HG03280 (cell line): ENCODE data around the gene WNT9A.
"Not testable (repeated sequence)": the region's sequence is repeated elsewhere in the genome, so short reads cannot be mapped to it uniquely, and the experiment has no call there.

Source experiments
- ATAC-seq: cut with Tn5 transposase; IDR thresholded peaks from one replicate; pipeline ENCODE4 v1.9.1; 2021; ENCODE audit warnings: mild to moderate bottlenecking, moderate library complexity; ENCODE audit not compliant: unreplicated experiment

The WNT9A gene

DNA sequence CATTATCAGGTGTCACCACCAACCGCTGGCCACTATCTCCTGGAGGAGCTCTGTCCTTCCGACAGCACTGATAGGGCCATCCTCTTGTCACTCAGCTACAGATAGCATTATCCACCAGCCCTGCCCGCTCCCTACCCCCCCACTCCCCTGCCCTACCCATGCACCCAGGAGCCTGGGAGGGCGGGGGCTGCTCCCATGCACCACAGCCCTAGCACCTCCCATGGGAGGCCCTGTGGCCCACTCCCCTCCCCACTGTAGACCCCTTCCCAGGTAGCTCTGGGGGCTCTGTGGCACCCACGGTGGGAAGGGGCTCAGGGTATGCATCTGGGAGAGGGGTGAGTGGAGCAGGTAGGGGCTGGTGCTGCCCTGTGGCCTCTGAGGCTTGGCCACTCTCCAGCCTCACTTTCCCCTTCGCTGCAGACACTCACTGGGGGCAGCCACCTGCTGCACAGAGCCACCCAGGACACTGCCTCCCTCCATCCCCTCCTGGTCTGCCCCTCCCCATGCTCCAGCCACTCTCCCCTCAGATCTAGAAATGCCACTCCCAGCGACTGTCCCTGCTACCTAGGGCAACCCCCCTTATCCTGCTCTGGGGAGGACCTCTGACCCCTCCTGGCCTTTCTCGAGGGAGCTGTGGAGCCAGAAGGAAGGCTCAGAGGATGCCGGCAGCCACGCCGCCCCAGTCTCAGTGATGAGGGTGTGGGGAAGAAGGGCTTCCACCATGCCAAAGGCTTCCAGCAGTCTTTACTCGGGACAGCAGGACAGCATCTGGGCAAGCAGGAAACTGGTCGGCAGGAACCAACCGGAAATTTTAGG, 58.5 kb downstream of the WNT9A start:
- no peak for ATAC-seq

DNA sequence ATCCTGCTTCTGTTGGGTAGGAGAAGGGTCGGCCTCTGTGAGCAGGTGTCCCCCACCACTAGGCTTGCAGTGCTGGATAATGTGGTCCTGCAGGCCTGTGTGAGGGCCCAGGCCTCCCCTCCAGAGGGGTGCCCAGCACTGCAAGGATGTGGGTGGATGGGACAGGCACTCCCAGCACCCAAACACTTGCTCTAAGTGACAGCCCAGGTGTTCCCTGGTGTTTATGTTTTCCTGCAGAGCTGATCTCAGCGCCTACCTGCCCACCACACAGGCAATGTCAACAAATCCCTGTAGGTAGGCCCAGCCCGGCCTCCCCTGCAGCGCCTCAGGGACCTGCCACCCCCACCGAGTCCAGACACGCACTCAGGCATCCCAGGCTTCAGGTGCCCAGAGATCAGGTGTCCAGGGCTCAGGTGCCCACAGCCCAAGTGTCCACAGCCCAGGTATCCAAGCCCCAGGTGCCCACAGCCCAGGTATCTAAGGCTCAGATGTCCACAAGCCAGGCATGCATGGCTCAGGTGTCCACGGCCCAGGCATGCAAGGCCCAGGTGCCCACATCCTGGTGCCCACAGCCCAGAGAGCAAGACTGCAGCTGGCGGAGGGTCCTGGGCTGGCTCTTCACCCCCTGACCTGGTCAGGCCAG, 59.2 kb downstream of the WNT9A start:
- ATAC-seq, result no peak

DNA sequence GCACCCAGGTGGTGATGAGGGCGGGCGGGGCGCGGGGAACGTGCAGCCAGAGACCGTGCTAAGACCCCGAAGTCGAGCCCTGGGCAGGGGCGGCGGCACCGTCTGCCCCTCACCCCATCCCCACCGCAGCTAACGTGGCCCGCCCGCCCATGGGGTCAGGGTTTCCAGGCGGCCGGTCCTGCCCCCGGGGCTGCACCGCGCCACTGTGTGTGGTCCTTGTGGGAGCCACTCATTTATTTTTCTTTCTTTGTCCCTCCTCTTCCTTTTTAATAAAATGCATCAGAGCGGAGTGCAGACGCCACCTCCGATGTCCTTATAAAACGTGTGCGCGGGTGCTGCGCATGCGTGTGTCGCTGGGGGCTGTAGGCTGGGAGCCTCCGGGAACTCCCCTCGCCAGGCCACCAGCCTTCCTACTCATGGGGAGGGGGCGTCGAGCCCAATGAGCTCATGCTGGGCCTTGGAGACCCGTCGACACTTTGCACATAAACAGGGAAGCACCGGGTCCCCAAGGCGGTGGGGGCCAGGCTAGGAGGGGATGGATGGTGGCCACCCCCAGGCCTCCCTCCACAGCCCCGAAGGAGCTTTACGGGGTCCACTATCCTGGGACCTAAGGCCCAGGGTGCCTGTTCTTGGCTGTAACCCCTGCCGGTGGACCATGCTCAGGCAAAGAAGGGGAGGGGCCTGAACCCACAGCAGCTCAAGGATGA, 59.9 kb downstream of the WNT9A start:
- no peak for ATAC-seq

DNA sequence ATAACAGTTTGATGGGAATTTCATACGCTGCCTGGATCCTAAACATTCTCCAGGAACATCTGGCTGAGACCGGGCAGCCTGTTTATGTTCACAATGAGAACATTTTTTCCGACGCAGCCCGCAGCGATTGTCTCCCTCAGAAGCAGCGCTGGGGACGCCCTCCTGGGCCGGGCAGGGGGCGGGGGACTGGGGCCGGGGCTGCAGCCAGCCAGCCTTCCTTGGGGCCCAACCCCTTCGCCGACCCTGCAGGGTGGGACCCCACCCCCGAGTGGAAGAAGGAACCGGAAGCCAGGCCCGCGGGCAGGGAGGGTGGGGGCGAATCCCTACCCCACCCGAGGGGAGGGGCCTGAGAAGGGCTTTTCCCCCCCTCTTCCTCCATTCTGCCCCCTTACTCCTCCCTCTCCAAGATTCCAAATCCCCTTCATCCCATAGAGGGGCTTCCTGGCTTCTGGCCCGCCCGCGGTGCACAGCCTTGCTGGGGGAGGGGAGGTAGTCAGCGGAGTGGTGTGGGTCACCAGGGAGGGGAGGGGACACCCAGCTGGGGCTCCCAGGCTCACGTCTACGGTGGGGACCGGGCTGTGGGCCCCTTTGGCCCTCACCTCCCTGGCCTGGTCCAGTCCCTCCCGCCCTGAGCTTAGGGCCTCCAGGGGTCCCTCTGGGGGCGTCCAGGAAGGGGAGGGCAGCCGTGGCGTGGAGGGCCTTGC, 60.6 kb downstream of the WNT9A start:
- ATAC-seq, result no peak

DNA sequence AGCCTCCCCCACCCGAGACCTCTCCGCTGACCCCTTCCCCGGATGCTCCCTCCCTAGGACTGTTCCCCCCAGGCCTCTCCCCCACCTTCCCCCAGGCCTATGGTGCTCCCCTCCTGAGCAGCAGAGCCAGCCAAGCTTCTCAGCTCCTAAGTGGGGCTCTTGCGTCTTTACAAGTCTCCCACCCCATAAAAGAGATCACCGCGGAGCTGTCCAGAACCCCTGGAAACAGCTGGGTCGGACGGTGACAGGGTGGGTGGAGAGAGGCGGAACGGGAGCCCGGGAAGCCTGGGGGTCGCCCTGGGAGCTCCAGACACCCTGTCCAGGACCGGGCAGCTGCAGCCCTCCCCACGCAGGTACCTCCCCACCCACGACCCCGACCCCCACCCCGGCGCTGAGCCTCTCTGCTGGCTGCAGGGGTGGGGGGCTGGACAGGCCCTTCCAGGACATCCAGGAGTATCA, 61.2 kb downstream of the WNT9A start:
- ATAC-seq, result no peak

DNA sequence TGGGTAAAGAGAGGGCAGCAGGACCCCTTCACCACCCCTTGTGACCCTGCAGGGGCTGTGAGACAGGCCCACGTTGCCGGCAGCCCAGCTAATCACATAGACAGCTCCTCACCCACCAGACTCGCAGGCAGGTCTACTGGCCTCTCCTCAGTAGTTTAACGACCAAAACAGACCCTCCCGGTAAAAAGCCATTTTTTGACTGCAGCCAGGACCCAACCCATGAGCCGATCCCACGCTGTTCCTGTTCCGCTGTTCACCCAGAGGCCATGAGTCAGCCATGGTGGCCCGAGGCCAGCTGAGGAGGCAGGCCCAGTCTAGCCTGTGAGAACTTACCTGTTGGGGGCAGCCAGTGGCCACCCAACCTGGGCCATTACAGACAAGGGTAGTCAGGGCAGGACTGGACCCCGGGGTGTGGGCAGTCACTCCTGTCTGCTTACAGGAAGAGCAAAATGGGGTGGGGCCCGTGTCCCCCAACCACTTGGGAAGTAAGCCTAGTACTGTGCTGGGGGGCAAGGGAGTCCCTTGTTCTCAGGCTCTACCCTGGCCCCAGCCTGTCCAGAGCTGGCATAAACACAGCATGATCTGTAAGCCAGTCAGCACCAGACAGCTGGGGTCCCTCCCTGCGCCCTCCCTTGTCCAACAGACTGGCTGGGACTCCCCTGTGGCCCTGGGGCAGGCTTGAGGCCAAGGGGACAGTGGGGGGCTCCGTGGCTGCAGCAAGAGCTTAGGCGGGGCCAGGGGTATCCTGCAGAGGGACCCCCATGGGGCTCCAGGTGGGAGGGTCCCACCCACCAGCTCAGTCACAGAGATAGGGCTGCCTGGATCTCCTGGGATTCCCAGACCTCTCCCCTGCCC, 61.9 kb downstream of the WNT9A start:
- ATAC-seq, result no peak

DNA sequence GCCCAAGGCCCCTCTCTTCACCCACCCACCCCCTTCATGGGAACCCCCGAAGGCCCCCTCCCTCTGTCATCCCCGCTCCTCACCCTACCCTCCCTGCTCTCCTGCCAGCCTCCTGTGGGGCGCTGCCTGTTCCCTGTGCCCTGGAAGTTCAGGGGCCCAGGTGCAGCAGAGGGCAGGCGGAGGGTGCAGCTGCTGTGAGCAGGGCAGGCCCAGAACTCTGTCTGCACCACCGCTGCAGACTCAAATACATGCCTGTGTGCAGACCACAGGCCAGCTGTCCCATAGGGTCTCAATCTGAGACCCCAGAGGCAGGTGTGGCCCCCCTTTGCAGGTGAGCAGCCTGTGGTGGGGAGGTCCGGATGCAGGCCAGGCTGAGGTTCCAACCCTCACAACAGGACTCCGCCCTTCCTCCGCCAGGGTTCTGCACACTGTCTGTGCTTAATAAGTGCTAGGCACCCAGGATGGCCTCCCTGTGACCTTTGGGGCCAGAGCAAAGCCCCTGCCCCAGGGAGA, 62.5 kb downstream of the WNT9A start:
- no peak for ATAC-seq

DNA sequence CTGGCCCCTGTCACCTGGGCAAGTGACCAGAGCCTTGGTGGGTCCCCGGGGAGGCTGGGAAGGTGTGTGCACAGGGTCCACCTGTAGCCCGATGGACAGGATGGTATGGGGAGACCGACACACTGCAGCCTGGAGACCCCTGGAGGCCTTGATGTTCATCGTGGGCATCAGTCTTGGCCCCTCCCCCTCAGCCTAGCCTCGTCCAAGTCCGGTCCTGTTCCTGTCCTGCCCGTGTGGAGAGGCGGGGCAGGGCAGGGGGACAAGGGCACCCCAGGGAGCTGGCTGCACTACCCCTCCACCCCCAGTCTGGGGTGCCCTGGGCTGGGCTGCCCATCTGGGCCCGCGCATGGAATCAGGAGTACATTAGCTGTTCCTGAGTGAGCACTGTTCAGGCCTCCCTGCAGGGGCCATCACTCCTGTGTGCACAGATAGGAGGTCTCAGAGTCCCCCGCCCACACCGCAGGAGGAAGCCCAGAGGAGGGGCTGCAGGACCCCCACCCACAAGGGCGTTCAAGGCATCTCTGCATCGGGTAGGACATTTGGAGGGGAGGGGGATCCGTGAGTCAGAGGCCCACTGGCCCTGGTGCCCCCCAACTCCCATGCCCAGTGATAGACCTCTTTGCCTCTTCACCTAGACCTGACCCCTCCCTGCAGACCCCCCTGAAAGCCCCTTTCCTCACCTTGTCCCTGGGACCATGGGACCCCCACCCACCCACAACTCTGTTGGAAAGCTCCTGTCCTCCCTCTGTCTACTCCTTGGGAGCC, 63.2 kb downstream of the WNT9A start:
- ATAC-seq, result no peak

DNA sequence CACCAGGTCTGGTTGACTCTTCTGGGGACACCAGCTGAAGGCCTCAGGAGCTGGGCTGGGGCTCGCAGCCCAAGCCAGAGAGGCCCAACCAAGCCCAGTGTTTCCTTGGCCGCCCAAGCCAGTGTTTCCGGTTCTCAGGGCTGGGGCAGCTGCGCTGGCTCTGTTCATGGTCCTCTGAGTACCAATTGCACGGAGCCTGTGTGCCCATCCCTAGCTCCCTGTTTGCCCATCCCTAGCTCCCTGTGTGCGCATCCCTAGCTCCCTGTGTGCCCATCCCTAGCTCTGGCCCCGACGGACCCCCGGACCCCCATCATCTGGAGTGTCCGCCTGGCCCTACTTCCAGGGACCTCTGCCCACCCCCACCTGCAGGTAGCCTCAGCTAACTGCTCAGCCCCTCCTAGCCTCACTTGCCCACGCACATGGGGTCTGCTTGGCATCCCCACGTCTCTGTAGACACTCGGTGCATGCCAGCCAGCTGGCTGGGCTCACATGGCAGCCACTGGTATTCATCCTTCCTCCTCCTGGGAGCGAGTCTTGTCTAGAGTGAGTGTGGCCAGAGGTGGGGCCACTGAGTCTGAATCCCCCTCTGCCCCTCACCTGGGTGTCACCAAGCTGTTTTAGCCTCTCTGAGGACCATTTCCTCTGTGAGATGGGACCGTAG, 64.0 kb downstream of the WNT9A start:
- no peak for ATAC-seq

DNA sequence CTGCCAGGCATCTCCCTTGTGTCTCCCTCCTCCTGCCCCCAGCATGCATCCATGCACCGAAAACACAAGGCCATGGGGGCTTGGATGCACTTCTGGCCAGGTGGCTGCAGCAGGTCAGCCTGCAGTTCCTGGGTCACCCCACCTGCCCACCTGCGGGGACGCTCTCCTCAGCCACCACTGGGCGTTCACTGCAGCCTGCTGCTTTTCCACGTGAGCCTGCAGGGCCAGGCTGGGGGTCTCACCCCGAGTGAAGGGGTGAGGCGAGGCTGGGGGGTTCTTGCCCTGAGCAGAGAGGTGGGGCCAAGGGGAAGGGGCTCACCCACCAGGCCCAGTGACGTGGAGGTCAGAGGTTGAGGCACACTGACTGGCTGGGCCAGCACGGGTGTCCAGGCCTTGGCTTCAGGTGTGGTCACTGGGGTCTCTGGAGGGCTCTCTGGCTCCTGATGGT, 64.6 kb downstream of the WNT9A start:
- no peak for ATAC-seq

DNA sequence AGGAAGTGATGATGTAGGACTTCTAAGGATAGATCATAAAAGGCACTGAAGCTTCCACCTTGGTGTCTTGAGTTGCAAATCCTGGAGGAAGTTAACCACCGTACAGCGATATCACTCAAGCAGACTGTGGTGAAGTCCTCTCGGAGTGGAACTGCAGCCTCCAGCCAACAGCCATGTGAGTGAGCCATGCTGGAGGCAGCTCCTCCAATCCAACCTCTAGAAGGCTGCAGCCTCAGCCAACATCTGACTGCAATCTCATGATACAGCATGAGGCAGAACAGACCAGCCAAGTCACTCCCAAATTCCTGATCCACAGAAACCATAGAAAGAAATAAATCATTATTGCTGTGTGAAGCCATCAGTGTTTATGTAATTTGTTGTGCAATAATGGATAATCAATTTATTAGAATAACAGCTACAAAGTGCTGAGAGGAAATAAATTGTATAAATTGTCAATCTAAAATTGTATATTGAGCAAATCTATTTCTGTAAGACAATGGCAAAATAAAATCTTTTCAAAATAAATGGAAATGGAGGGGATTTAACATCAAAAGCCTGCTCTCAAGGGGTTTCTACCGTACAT, 67.3 kb downstream of the WNT9A start:
- ATAC-seq, result no peak

DNA sequence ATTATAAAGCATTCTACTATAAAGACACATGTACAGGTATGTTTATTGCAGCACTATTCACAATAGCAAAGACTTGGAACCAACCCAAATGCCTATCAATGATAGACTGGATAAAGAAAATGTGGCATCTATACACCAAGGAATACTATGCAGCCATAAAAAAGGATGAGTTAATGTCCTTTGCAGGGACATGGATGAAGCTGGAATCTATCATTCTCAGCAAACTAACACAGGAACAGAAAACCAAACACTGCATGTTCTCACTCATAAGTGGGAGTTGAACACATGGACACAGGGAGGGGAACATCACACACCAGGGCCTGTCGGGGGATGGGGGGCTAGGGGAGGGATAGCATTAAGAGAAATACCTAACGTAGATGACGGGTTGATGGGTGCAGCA, 69.9 kb downstream of the WNT9A start:
- ATAC-seq, result not testable (repeated sequence)

DNA sequence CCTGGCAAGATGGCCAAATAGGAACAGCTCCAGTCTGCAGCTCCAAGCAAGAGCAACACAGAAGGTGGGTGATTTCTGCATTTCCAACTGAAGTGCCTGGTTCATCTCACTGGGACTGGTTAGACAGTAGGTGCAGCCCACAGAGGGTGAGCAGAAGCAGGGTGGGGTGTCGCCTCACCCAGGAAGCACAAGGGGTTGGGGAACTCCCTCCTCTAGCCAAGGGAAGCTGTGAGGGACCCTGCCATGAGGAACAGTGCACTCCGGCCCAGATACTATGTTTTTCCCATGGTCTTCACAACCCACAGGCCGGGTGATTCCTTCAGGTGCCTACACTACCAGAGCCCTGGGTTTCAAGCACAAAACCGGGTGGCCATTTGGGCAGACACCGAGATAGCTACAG, 75.8 kb downstream of the WNT9A start:
- not testable (repeated sequence) for ATAC-seq

DNA sequence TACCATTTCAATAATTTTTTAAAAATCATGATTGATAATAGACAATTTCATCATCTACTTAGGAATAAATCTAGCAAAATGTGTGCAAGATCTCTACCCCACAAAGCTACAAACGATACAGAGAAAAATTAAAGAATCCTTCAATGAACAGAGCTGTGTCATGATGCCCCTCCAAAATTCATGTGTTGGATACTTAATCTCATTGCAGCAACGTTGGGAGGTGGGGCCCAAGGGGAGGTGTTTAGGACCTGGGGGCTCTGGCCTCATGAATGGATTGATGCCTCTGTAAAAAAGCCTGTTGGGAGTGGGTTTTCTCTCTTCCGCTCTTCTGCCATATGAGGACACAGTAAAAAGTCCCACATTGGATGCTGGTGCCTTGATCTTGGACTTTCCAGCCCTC, 77.4 kb downstream of the WNT9A start:
- no peak for ATAC-seq

DNA sequence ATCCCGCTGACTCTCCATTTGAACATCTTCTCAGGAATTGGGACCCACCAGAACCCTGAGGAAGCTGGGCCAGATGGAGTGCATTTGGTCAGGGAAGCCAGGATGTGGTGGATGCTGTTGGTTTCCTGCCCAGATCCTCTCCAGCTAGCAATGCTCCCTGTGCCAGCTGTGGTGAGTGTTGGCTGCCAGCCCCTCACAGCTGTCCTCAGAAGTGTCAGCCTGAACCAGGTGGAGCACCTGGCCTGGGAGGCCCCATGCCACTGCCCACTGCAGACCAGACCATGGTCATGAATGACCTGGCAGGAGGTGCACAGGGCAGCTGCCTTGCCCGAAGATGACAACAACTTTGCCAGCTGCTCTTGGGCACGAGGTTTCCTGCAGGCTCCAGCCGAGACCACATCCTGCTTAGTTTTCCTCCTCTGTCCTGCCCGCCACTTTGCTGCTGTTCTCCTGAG, 77.9 kb downstream of the WNT9A start:
- no peak for ATAC-seq

DNA sequence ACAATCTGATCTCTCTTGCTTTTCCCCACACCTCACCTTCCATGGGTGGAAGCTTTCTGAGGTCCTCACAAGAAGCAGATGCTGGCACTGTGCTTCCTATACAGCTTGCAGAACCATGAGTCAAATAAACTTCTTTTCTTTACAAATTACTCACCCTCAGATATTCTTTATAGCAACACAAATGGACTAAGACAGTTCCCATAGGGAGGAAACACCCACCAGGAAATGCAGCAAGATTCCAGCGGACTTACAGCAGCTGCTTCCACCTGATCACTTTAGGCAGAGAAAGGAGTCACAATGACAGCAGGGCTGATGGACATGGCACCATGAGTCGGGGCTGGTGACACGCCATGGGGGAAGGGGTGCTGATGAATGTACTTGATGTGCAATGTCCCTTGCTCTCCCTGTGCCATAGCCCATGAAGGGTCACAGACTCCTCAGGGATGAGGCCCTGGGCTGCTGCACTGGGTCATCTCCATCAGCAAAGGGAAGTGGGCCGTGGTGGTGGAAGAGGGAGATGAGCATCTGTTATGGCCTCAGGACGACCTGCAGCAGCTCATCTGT, 78.4 kb downstream of the WNT9A start:
- ATAC-seq, result no peak
